Mesenteric fat pad (tissue), 1 donor: Measurements from ENCODE around the gene ZNF236. TPM values are rescaled to one million over a fixed set of nuclear protein-coding genes. Genes with fewer than 3 reads are reported as not detected.

Experiments
- DNase-seq: peaks from one replicate; pipeline ENCODE4 v3.0.0-alpha.2; 2020; ENCODE audit warnings: low spot score
- total RNA-seq: library from RNA; stranded (reverse); fragmentation: NEBNext Ultra II Directional; extraction: Animal tissue kit (Norgen Biotek cat#: 25700); gene quantifications from one replicate; pipeline ENCODE4 v1.2.1, GENCODE V29; 2021
- donor health status: DM: yes; HTN: yes; CAD: no.

The ZNF236 gene
- total RNA-seq, 1 donor from 2014 or later = 14.5 TPM

DNA sequence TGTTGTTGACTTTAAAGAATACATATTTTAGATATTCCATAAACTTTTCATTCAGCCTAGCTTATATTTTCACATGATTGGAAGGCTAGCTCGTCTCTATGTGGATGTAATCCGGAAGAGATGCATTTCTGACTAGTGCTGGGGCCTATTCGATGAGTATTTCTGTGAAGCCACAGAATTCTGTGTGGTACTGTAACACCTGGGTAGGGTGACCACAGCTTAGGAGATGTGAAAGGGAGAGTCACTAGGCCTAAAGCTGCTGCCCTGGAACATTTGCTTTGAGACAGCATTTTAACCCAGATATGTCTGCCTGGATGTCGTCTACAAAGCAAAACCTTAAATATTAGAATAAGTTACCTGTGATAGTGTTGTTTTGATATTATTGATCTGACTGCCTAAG lies 83.5 kb downstream of the ZNF236 start:
- no peak for DNase-seq

- DNase-seq = no peak
Measured at GRCh38 chr18:76908277-76908676, 85.9 kb downstream of the ZNF236 start.

- DNase-seq = no peak
Measured at GRCh38 chr18:76909439-76909838, 87.1 kb downstream of the ZNF236 start.

GRCh38 chr18:76911440-76911839 lies 89.1 kb downstream of the ZNF236 start:
- no peak for DNase-seq

DNA sequence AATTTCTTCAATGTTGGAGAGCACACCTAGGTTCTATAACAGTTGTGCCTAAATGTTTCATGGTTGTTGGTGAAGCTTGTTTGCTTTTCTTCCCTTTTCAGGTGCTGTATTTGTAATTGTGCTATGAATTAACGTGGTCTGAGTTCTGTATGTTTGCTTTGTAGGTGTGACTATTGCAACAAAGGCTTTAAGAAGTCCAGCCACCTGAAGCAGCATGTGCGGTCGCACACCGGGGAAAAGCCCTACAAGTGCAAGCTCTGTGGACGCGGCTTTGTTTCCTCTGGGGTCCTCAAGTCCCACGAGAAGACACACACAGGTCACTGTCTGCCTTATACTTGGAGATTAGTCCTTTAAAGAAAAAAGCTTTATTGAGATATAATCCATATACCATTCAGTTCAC lies 91.2 kb downstream of the ZNF236 start:
- no peak for DNase-seq

DNA sequence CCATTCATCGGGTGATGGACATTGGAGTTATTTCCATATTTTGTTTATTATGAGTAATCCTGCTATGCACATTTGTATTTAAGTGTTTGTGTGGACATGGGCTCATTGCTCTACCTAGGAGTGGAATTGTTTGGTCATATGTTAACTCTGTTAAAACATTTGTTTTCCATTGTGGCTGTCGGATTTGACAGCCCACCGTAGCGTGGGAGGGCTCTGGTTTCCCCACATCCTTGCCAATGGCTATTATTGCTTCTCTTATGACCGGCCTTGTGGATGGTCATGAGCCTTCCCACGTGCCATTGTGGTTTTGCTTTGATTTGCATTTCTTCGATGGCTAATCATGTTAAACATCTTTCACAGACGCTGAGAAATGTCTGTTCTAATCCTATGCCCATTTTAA lies 92.0 kb downstream of the ZNF236 start:
- DNase-seq = no peak

DNA sequence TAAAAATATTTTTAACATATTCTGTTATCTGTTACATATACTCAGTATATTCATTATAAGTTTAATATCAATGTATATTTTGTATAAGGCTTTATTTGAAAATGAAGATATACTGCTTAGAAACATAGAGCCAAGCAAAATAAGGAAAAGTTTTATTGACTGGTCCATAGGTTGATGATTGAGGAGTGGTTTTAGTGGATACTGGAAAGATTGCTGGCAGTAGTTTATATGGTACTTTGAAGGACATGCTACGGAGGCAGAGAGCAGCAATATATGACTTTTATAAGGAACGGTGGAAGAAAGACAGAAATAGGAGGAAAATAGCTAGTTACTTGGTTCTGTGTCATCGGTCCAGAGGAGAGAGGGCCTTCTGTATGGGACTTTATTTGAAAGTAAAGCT lies 92.4 kb downstream of the ZNF236 start:
- DNase-seq = no peak

DNA sequence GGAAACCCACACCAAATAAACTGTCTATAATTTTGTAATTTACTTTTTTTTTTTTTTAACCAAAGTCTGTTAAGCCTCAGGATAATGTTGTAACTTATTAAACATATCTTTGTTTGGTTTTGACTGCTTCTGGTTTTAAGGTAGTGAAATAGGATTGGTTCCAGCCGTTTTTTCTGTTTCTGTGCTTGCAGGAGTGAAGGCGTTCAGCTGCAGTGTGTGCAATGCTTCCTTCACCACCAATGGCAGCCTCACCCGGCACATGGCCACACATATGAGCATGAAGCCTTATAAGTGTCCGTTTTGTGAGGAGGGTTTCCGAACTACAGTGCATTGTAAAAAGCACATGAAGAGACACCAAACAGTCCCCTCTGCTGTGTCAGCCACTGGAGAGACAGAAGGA lies 93.1 kb downstream of the ZNF236 start:
- DNase-seq = no peak

DNA sequence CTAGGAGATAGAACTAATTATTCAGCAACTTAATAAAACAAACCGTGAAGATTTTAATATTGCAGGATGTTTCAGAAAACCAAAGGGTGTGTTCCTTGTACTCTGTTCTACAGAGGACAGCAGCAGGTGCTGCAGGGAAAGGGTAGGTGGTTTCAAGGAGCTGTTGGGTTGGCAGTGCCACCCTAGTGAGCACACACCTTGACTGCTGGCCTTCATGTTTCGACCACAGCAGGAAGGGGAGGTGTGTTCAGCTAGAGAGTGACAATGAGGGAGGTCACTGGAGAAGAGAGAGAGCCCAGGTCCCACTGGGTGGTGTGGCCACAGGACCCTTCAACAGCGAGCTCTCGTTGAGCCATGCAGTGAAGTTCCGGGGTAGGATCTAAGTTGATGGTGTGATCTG lies 98.6 kb downstream of the ZNF236 start:
- no peak for DNase-seq

DNA sequence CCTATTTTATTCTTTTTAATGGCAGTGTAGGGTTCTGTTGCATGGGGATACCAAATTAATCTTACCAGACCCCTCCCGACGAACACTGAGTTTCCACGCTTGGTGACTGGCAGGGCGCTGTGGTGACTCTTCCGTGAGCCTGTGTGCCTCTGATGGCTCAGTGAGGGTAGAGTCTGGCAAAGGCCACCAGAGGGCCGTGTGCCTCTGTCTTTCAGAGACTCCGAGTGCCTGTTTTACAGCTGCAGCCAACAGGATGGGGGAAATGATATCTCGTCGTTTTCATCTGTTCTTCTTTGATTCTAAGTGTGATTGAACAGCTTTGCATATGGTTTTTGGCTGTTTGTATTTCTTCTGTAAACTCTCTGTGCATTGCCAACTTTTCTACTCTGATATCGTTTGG lies 99.8 kb downstream of the ZNF236 start:
- no peak for DNase-seq

- no peak for DNase-seq
Measured at GRCh38 chr18:76923485-76924085, 101.2 kb downstream of the ZNF236 start.

- no peak for DNase-seq
Measured at GRCh38 chr18:76925501-76925900, 103.1 kb downstream of the ZNF236 start.

- DNase-seq = no peak
Measured at GRCh38 chr18:76927223-76927725, 104.9 kb downstream of the ZNF236 start.

GRCh38 chr18:76928179-76928868 lies 106.0 kb downstream of the ZNF236 start:
- DNase-seq = no peak

DNA sequence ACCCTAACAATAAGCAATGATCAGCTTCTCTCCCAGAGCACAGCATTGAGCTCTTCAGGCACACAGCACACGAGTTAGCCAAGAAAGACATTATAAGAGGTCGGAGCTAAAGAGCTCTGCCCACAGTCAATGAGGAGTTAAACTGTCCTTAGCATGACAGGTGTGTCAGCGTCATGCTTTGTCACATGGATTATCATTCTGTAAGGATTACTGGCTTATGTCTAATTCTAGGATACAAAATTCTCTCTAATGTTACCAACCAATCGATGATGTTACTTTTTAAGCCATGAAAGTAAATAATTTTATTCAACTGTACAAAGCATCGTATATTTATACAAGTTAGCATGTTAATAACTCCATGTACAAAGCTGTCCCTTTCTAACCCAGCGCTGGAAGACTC lies 108.8 kb downstream of the ZNF236 start:
- no peak for DNase-seq

- DNase-seq = no peak
Measured at GRCh38 chr18:76932026-76932819, 109.9 kb downstream of the ZNF236 start.

DNA sequence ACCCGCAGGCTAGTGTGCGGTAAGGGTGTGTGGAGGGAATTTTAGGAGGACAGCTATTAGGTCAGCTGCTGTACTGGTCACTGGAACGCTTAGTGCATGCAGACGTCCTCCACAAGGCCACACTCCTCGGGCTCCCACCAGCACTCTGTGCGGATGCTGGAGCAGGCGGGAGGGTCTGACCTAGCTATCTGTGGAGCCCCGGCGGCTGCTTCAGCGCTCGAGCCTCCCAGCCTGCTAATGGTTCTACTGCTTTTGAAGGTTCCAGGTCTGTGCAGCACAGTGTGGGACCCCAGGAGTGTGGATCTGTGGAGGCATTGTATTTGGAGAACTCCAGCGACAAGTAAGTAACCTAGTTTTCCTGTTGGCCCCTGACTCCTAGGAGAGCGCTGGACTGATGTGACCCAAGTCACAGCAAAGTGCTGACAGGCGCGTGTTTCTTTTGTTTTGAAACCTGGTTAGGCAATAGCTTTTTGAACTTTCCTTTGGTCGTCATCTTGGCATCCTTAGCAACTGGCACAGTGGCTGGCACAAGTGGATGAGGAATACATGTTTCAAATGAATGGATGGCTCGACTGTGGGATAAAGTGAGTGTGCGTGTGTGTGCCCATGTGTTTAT lies 113.5 kb downstream of the ZNF236 start:
- DNase-seq = no peak

GRCh38 chr18:76936877-76937276 lies 114.5 kb downstream of the ZNF236 start:
- DNase-seq = no peak

DNA sequence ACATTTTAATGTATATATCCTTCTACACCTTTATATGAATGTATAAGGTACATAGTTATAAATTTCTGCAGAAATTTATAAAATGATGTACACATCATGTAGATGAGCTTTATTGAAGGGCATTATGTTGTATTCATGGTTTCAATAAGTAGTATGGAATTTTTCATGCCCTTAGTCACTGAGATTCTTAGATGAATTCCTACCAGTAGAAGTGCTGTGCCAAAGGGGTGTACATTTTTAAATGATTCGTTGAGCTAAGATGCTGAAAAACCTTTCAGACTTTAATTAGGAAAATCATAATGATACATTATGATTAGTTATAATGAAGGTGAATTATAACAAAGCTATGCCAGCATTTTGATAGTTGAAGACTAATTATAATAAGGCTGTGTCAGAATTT lies 115.2 kb downstream of the ZNF236 start:
- DNase-seq = no peak

DNA sequence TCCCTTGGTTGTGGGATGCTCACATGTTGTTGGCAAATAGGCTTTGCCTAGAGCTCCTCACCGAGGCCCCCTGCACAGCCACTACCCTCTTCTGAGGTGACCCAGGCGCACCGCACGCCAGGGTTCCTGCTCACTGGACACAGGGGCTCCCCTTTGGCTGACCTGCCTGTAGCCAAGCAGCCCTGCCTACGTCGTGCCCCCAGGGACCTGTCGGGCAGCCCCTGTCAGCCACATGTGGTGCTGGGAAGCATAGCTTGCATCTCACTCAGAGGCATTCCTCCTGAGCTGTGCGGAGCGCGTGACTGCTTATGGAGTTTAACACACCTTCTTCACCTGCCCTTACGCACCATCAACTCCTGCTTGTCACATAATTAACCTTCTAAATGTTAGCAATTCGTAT lies 116.3 kb downstream of the ZNF236 start:
- no peak for DNase-seq

GRCh38 chr18:76941284-76941683 lies 118.9 kb downstream of the ZNF236 start:
- DNase-seq = no peak
